Lower lobe of right lung (tissue), 2 donors: ENCODE data around the gene CBLN3. TPM values are rescaled to one million over a fixed set of nuclear protein-coding genes. Genes with fewer than 3 reads are reported as not detected.

Experiments
- ATAC-seq, 2 donors: fragments of 200-7000 bp; cut with Tn5 transposase; one replicate each; pipeline ENCODE4 v1.9.1; 2020 to 2022; ENCODE audit warnings: mild to moderate bottlenecking in 2 of 2, moderate library complexity in 2 of 2
- DNase-seq: peaks from one replicate; pipeline ENCODE4 v3.0.0-alpha.2; 2020
- H3K27ac ChIP-seq: fragments of 200-600 bp; one replicate; pipeline ENCODE4 v1.8.0; 2022
- H3K27me3 ChIP-seq: fragments of 200-600 bp; one replicate; pipeline ENCODE4 v1.8.0; 2022; ENCODE audit warnings: low read depth
- H3K36me3 ChIP-seq: fragments of 200-600 bp; one replicate; pipeline ENCODE4 v1.8.0; 2022; ENCODE audit warnings: mild to moderate bottlenecking
- H3K4me1 ChIP-seq: fragments of 200-600 bp; one replicate; pipeline ENCODE4 v1.8.0; 2022
- H3K4me3 ChIP-seq: fragments of 200-600 bp; one replicate; pipeline ENCODE4 v1.8.0; 2022; ENCODE audit warnings: mild to moderate bottlenecking
- H3K9me3 ChIP-seq: fragments of 200-600 bp; one replicate; pipeline ENCODE4 v1.8.0; 2022
- CTCF ChIP-seq: fragments of 200-600 bp; IDR thresholded peaks from one replicate; pipeline ENCODE4 v1.8.0; 2022; ENCODE audit warnings: antibody characterized with exemption, mild to moderate bottlenecking
- intact Hi-C: fragments of 100-400 bp; cut with DNase I; formaldehyde crosslinking; loops from one replicate; pipeline ENCODE4 v1.11.0; 2022
- total RNA-seq: library from RNA; stranded (reverse); fragmentation: NEBNext Ultra II Directional; extraction: Animal tissue kit (Norgen Biotek cat#: 25700); gene quantifications from one replicate; pipeline ENCODE4 v1.2.1, GENCODE V29; 2021
- donor health status: DM: no; HTN: yes; CAD: no; lungs with severe emphysema.

Gene CBLN3
- total RNA-seq, 1 donor from 2014 or later: 2.3 TPM

- intact Hi-C loops: loop anchor here (10.0 kb wide), 1 partner anchor 53 kb away; the partner anchor contains the start of gene NFATC4
- Histone ChIP-seq H3K27me3 (no peaks in the 10 kb centered on the region), H3K27ac (no peak overlapping the region), H3K36me3 (peaks cover 23% of the 10 kb centered on the region), H3K9me3 (no peaks in the 10 kb centered on the region), H3K4me1 (peaks cover 16% of the 10 kb centered on the region), H3K4me3 (no peak overlapping the region)
- DNase-seq (no peak), ATAC-seq (no peak)
- no peak for TF ChIP-seq CTCF
These were observed 11.5 kb downstream of the CBLN3 start for GRCh38 chr14:24417832-24418491.

GRCh38 chr14:24416932-24417619, 12.4 kb downstream of the CBLN3 start:
- H3K27me3 ChIP-seq: no peaks in the 10 kb centered on the region
- H3K9me3 ChIP-seq: no peaks in the 10 kb centered on the region
- H3K4me1 ChIP-seq: peaks cover 9% of the 10 kb centered on the region
- H3K4me3 ChIP-seq: no peak overlapping the region
- TF ChIP-seq CTCF: no peak
- peaks cover 27% of the 10 kb centered on the region for H3K36me3 ChIP-seq
- DNase-seq (no peak), ATAC-seq (no peak)
- intact Hi-C loops: loop anchor here (10.0 kb wide), 1 partner anchor 52 kb away; the partner anchor contains the start of gene NFATC4
- H3K27ac ChIP-seq: no peak overlapping the region

GRCh38 chr14:24416254-24416931, 13.1 kb downstream of the CBLN3 start:
- no peak for TF ChIP-seq CTCF
- no peak for DNase-seq
- peaks cover 32% of the 10 kb centered on the region for H3K36me3 ChIP-seq
- ATAC-seq: no peak
- no peaks in the 10 kb centered on the region for H3K9me3 ChIP-seq
- H3K27ac ChIP-seq: no peak overlapping the region
- no peak overlapping the region for H3K4me3 ChIP-seq
- peaks cover 9% of the 10 kb centered on the region for H3K4me1 ChIP-seq
- intact Hi-C loops: loop anchor here (10.0 kb wide), 1 partner anchor 52 kb away; the partner anchor contains the start of gene NFATC4
- no peaks in the 10 kb centered on the region for H3K27me3 ChIP-seq

- H3K36me3 ChIP-seq: peaks cover 39% of the 10 kb centered on the region
- DNase-seq (no peak), ATAC-seq (no peak)
- peaks cover 9% of the 10 kb centered on the region for H3K4me1 ChIP-seq
- H3K9me3 ChIP-seq: no peaks in the 10 kb centered on the region
- no peak overlapping the region for H3K27ac ChIP-seq
- TF ChIP-seq CTCF: no peak
- H3K4me3 ChIP-seq: no peak overlapping the region
- intact Hi-C loops: loop anchor here (10.0 kb wide), 1 partner anchor 51 kb away; the partner anchor contains the start of gene NFATC4
- H3K27me3 ChIP-seq: no peaks in the 10 kb centered on the region
These were observed 13.8 kb downstream of the CBLN3 start for GRCh38 chr14:24415421-24416253.
